Hepatocyte (in vitro differentiated cells): ENCODE data around the gene CIDEB.

Source experiments
- EZH2phosphoT487 ChIP-seq: fragments of 200-600 bp; sonication (generic); IDR thresholded peaks from one replicate; pipeline ENCODE4 v1.6.1; 2018; ENCODE audit warnings: antibody characterized with exemption, mild to moderate bottlenecking, low read depth, moderate library complexity; ENCODE audit not compliant: unreplicated experiment, severe bottlenecking
- TF ChIP-seq, protein P1 (sequence below): fragments of 200-600 bp; sonication (generic); IDR thresholded peaks from 2 replicates; pipeline ENCODE4 v1.5.1; 2016; ENCODE audit warnings: antibody characterized with exemption, mild to moderate bottlenecking; ENCODE audit not compliant: poor library complexity

DNA sequence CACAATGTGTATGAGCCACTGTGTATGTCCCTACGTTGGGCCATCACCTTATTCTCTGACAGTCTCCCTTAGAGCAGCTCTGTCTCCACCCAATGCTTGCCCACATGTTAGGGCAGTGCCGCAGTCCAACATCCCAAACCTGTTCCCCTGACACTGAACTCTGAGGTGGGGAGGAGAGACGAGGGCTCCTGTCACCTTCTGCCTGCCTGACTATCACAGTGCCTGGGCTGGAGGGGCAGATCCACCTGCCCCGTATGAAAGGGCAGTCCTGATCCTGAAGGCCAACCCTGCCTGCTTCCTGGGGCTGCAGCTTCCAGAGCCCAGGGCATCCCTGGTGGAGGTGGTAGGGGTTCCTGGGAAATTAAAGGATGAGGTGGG lies 47.0 kb downstream of the CIDEB start:
- TF ChIP-seq, protein P1, sequence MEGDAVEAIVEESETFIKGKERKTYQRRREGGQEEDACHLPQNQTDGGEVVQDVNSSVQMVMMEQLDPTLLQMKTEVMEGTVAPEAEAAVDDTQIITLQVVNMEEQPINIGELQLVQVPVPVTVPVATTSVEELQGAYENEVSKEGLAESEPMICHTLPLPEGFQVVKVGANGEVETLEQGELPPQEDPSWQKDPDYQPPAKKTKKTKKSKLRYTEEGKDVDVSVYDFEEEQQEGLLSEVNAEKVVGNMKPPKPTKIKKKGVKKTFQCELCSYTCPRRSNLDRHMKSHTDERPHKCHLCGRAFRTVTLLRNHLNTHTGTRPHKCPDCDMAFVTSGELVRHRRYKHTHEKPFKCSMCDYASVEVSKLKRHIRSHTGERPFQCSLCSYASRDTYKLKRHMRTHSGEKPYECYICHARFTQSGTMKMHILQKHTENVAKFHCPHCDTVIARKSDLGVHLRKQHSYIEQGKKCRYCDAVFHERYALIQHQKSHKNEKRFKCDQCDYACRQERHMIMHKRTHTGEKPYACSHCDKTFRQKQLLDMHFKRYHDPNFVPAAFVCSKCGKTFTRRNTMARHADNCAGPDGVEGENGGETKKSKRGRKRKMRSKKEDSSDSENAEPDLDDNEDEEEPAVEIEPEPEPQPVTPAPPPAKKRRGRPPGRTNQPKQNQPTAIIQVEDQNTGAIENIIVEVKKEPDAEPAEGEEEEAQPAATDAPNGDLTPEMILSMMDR: no peak
- no peak for TF ChIP-seq EZH2phosphoT487
